Activated CD4-positive, CD25-positive, alpha-beta regulatory T cell treated with anti-CD3 and anti-CD28 coated beads, Interleukin-2, amount 50 U/mL, for 72 hours (primary cell): ENCODE results near the gene MEGF9.

Source experiments
- DNase-seq: peaks from one replicate; pipeline ENCODE4 v3.0.0; 2021

Gene MEGF9

GRCh38 chr9:120702075-120702474, 12.2 kb downstream of the MEGF9 start:
- DNase-seq, result no peak

GRCh38 chr9:120701248-120701647, 13.0 kb downstream of the MEGF9 start:
- no peak for DNase-seq

GRCh38 chr9:120698766-120699165, 15.5 kb downstream of the MEGF9 start:
- DNase-seq, result no peak

- no peak for DNase-seq
Measured at GRCh38 chr9:120697448-120697847, 16.8 kb downstream of the MEGF9 start.

- no peak for DNase-seq
Measured at GRCh38 chr9:120696551-120697230, 17.6 kb downstream of the MEGF9 start.

GRCh38 chr9:120694559-120694958, 19.7 kb downstream of the MEGF9 start:
- no peak for DNase-seq

- no peak for DNase-seq
Measured at GRCh38 chr9:120693700-120694008, 20.6 kb downstream of the MEGF9 start.

- DNase-seq, result no peak
Measured at GRCh38 chr9:120692901-120693699, 21.2 kb downstream of the MEGF9 start.

GRCh38 chr9:120690372-120690771, 23.9 kb downstream of the MEGF9 start:
- no peak for DNase-seq

GRCh38 chr9:120689860-120690259, 24.4 kb downstream of the MEGF9 start:
- no peak for DNase-seq

- no peak for DNase-seq
Measured at GRCh38 chr9:120688758-120689157, 25.5 kb downstream of the MEGF9 start.

- no peak for DNase-seq
Measured at GRCh38 chr9:120683150-120683549, 31.1 kb downstream of the MEGF9 start.

GRCh38 chr9:120681121-120681520, 33.1 kb downstream of the MEGF9 start:
- DNase-seq, result no peak

- no peak for DNase-seq
Measured at GRCh38 chr9:120680579-120680978, 33.7 kb downstream of the MEGF9 start.

- DNase-seq, result no peak
Measured at GRCh38 chr9:120680161-120680560, 34.1 kb downstream of the MEGF9 start.

- DNase-seq, result no peak
Measured at GRCh38 chr9:120677965-120678364, 36.3 kb downstream of the MEGF9 start.

- DNase-seq, result no peak
Measured at GRCh38 chr9:120676767-120677402, 37.4 kb downstream of the MEGF9 start.

- DNase-seq, result no peak
Measured at GRCh38 chr9:120668399-120668798, 45.9 kb downstream of the MEGF9 start.

GRCh38 chr9:120663950-120664349, 50.3 kb downstream of the MEGF9 start:
- no peak for DNase-seq

GRCh38 chr9:120663380-120663779, 50.9 kb downstream of the MEGF9 start:
- no peak for DNase-seq

GRCh38 chr9:120662513-120662912, 51.8 kb downstream of the MEGF9 start:
- DNase-seq, result no peak

- no peak for DNase-seq
Measured at GRCh38 chr9:120659676-120660075, 54.6 kb downstream of the MEGF9 start.

- no peak for DNase-seq
Measured at GRCh38 chr9:120659209-120659608, 55.1 kb downstream of the MEGF9 start.

GRCh38 chr9:120655005-120655622, 59.2 kb downstream of the MEGF9 start:
- DNase-seq, result no peak
